ENCODE data around the gene HOXC10.

Gene HOXC10

DNA sequence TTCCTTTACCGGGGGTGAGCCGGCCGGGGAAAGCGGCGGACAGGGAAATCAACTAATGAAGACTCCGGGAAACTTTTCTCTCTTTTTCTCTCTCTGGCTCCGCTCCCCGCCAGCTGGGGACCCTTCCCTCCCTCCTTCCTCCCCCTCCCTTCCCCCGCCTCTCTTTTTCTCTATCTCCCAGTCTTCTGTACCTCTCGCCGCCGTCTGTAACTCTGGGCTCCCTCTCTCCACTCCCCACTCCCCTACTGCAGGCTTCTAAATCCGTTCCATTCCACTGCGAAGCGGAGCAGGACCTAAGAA lies 18.9 kb upstream of the HOXC10 start:
- TF ChIP-seq, protein P1, sequence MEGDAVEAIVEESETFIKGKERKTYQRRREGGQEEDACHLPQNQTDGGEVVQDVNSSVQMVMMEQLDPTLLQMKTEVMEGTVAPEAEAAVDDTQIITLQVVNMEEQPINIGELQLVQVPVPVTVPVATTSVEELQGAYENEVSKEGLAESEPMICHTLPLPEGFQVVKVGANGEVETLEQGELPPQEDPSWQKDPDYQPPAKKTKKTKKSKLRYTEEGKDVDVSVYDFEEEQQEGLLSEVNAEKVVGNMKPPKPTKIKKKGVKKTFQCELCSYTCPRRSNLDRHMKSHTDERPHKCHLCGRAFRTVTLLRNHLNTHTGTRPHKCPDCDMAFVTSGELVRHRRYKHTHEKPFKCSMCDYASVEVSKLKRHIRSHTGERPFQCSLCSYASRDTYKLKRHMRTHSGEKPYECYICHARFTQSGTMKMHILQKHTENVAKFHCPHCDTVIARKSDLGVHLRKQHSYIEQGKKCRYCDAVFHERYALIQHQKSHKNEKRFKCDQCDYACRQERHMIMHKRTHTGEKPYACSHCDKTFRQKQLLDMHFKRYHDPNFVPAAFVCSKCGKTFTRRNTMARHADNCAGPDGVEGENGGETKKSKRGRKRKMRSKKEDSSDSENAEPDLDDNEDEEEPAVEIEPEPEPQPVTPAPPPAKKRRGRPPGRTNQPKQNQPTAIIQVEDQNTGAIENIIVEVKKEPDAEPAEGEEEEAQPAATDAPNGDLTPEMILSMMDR (IDR thresholded peaks at IDR 0.05; ENCODE audit: low read depth, low read length): no peak
- no peak for DNase-seq (ENCODE audit: low read depth in 2 of 2)
- no peak overlapping the region for H3K4me3 ChIP-seq (replicated peaks in 1 of 2; ENCODE audit: low read depth in 2 of 2, low read length in 2 of 2)

DNA sequence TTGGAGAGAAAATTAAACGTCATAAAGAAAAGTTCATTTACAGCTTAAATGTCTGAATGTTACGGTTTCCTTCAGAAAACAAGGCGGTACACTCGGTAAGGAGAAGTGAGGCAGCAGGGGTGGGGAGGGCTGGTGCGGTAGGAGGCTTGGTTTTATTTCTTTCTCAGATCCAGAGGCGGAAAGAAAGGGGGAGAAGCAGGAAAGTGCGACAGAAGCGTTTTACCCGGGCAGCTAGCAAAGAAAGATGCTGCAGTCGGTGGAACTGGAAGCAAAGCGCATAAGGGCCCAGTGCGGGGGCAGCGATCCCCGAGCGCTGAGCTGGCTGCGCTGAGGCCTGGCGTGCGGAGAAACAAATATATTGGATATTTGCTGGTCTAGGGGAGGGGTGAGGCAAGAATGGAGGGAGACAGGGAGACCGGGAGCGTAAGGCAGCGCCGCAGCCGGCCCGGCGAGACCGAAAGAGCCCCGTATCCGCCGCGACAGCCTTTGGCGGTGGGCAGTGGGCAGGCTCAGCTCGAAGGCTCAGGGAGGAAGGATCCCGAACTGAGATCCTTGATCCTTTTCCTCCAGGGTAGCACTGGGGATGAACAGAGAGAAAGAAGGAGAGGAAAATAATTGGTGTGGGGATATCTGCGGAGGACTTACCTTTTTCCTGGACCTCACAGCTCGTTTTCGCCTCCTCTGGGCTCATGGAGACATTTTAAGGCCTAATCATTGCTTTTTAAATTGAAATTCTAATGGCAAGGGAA lies 18.4 kb upstream of the HOXC10 start:
- DNase-seq (ENCODE audit: low read depth in 2 of 2): no peak
- no peak overlapping the region for H3K4me3 ChIP-seq (replicated peaks in 1 of 2; ENCODE audit: low read depth in 2 of 2, low read length in 2 of 2)
- TF ChIP-seq, protein P1 (IDR thresholded peaks at IDR 0.05; ENCODE audit: low read depth, low read length): no peak

DNA sequence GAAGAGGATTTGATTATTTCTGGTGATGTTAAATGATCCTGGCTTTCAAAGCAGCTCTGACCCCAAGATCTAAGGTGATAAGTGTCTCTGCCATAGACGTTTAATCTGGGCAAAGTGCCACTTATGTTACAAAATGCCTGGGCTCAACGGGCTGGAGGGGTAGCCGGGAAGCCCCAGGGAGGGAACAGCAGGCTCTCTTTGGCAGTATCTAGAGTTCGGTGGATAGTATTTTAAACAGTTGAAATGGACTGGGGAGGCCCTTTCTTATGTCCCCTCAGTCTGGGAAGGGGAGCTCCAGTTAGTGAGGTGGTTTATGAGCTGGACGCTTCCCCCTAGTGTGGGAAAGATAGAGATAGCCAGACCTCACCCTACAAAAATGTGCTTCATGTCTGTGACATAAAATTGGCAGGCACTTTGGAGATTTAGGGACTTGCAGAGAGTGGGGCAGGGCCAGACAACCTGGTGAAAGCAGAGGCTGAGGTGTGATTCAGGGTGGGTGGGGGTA lies 17.5 kb upstream of the HOXC10 start:
- no peak for DNase-seq (ENCODE audit: low read depth in 2 of 2)
- TF ChIP-seq, protein P1 (IDR thresholded peaks at IDR 0.05; ENCODE audit: low read depth, low read length): no peak
- H3K4me3 ChIP-seq (replicated peaks in 1 of 2; ENCODE audit: low read depth in 2 of 2, low read length in 2 of 2): no peak overlapping the region

DNA sequence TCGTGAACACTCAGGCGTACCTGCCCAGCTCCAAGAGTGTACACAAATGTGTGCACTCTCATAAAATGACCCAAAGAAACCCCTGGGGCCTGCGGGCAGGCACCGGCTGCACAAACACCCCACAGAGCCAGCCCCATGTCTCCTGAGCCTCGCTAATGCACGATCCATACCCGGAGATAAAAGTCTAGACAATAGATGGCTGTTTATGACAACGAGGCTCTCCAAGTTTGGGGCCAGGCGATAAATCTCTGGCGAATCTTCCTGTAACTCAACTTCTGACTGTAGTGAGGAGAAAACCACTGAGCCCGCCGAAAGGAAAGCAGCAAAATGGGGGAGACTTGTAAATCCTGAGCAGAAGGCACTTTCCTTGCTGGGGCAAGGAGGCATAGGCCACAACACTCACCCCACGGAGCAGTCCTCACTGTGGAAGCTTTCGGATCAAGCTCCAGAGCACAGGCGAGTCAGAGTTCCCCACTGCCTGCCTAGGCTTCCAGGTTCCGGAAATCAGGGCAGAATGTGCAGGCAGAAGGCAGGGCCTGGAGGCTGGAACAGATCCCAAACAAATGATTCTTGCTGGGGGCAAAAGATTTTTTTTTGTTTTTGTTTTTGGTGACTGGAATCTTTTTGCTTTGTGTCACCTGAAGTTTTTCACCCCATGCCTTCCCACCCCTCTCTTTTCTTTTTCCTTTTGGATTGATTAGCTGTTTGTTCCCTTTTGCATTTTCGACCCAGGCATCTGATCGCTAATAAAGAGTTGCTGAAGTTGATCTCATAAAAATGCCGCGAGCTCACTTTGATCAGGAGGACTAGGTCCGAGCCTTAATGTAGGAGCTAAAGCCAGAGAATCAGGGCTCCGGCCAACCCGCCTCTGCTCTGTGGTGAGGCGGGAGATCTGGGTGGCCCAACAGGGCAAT lies 16.5 kb upstream of the HOXC10 start:
- no peak overlapping the region for H3K4me3 ChIP-seq (replicated peaks in 1 of 2; ENCODE audit: low read depth in 2 of 2, low read length in 2 of 2)
- no peak for DNase-seq (ENCODE audit: low read depth in 2 of 2)
- TF ChIP-seq, protein P1 (IDR thresholded peaks at IDR 0.05; ENCODE audit: low read depth, low read length): no peak

DNA sequence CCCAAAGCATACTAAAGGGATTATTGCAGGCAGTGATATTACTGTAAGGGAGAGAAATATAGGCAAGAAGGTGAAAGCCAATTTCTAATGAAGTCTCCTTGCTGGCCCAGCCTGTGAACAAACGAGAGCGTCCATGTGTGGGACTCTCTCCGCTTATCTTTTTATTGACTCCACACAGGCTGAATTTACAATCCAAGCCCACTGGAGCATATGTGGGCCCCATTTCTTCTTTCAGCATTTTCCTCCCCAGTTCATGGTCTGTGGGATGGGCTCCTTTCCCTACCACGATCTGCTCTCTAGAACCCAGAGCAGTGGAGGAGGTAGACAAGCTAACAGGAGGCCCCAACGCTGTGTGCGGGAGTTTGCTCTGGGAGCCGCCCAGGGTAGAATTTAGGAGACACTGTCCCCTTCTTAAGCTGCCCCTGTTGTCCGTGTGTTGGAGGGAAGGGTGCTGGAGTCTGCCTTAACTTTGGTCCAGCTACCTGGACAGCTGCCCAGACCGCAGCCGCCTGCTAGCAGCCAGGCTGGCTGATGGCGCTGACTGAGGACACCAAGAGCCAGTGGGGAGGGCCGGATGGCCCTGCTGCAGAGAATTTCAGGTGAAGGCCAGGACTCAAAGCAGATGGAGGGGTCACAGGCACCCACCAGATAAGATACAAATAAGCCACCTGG lies 15.2 kb upstream of the HOXC10 start:
- no peak overlapping the region for H3K4me3 ChIP-seq (replicated peaks in 1 of 2; ENCODE audit: low read depth in 2 of 2, low read length in 2 of 2)
- TF ChIP-seq, protein P1 (IDR thresholded peaks at IDR 0.05; ENCODE audit: low read depth, low read length): no peak
- DNase-seq (ENCODE audit: low read depth in 2 of 2): no peak

DNA sequence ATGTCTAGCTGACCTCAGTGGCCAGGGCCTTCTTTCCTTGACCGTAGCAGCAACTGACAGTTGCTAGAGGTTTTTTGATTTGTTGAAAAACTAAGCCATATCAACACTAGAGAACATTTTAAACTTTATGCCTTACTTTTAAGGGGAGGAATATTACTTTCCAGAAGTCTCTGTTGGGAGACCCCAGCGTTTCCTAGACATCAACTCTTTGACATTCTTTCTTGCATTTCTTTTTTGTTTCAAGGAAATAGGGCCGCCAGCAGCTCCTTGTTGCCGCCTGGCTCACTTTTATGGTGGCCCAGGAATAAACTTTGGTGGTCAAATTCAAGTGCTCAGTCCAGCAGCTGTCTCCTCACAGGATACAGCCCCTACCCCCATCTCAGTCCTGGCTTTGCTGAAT lies 14.5 kb upstream of the HOXC10 start:
- no peak for DNase-seq (ENCODE audit: low read depth in 2 of 2)
- no peak overlapping the region for H3K4me3 ChIP-seq (replicated peaks in 1 of 2; ENCODE audit: low read depth in 2 of 2, low read length in 2 of 2)
- TF ChIP-seq, protein P1 (IDR thresholded peaks at IDR 0.05; ENCODE audit: low read depth, low read length): no peak

Measured in cardiac fibroblast (primary cell).